ENCODE measurements around the gene HDAC11.

DNA sequence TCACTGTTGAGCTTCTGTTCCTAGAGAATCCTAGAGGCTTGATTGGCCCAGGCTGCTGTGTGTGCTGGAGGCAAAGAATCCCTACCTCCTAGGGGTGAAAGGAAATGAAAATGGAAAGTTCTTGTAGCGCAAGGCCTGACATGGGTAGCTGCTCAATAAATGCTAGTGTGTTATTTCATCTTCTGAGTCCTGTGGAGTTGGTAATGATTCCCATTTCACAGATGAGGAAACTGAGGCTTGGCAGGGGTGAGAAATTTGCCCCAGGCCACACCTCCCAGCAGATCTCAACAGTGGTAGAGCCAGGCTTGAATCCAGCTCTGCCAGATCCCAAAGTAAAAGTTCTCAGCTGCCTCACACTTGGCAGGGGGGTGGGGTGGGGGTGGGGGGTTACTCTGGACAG lies 26.1 kb downstream of the HDAC11 start:
- TF ChIP-seq CTCF (IDR thresholded peaks at IDR 0.05; ENCODE audit: low read depth, low read length) (no peak), EZH2phosphoT487 (IDR thresholded peaks at IDR 0.05; ENCODE audit: low read depth) (no peak)

Measured in OCI-LY3 (cell line).